ENCODE measurements around the gene MPO. TPM values are rescaled to one million over a fixed set of nuclear protein-coding genes. Genes with fewer than 3 reads are reported as not detected.

Gene MPO
- total RNA-seq, 1 experiment from 2014 or later: not detected

DNA sequence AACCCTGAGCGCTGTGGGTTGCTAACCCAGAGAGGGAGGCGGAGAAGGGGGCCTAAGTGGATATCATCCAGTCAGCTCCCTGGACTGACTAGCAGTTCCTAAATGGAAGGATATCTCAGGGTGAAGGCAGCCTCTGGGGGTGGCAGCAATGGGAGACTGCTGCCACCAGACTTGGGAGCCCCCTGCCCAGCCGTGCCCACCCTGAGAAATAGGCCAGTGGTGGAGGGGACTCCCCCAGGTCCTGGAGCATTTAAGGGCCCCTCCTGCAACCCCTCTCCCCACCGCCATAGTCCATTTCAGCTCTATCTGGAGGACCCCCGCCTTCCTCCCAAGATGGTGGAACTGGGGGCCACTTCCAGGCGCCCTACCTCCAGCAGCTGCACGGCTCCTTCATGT, 39.4 kb upstream of the MPO start:
- Histone ChIP-seq H3K4ac (ENCODE audit: low read depth, low read length) (no peak overlapping the region), H4K20me1 (ENCODE audit: control insufficient read depth, insufficient read depth, insufficient read length) (no peaks in the 10 kb centered on the region), H4K5ac (ENCODE audit: insufficient read length, low read depth, low read length) (no peak overlapping the region), H3K4me2 (ENCODE audit: insufficient read depth, insufficient read length, low read length) (no peak overlapping the region), H3K18ac (ENCODE audit: insufficient read length, low read depth, low read length) (no peak overlapping the region), H2BK5ac (ENCODE audit: insufficient read length, low read length) (no peak overlapping the region), H2AFZ (ENCODE audit: low read length) (no peak overlapping the region), H3K14ac (ENCODE audit: insufficient read depth, low read length) (no peak overlapping the region), H2BK120ac (ENCODE audit: low read depth, low read length, poor library complexity, severe bottlenecking) (no peak overlapping the region), H2BK12ac (ENCODE audit: insufficient read length, low read depth, low read length) (no peak overlapping the region), H3K79me2 (ENCODE audit: insufficient read depth, low read length) (no peaks in the 10 kb centered on the region), H2AK5ac (ENCODE audit: insufficient read length, low read length) (no peak overlapping the region), H3K23me2 (ENCODE audit: insufficient read length, low read depth, low read length, poor library complexity, severe bottlenecking) (peaks cover 15% of the 10 kb centered on the region), H3K4me1 (ENCODE audit: insufficient read depth, low read length) (no peaks in the 10 kb centered on the region; the same call in 1 of the 2 replicates), H4K8ac (replicated peaks; ENCODE audit: insufficient read length, low read depth, low read length) (no peak overlapping the region), H3K23ac (ENCODE audit: insufficient read length, low read depth, low read length) (no peak overlapping the region), H3K79me1 (ENCODE audit: insufficient read depth, low read depth, low read length, poor library complexity, severe bottlenecking) (no peaks in the 10 kb centered on the region), H2BK15ac (ENCODE audit: low read depth, low read length) (no peak overlapping the region), H3T11ph (ENCODE audit: low read length) (no peak overlapping the region), H3K9me3 (ENCODE audit: control insufficient read depth, low read depth, low read length) (no peaks in the 10 kb centered on the region), H3K56ac (ENCODE audit: insufficient read length, low read depth, low read length) (no peak overlapping the region), H4K91ac (ENCODE audit: insufficient read length, low read depth, low read length) (no peak overlapping the region), H2BK20ac (ENCODE audit: low read depth, low read length, poor library complexity, severe bottlenecking) (no peak overlapping the region), H3K27me3 (ENCODE audit: insufficient read depth, low read length) (no peaks in the 10 kb centered on the region; the same call in 1 of the 2 replicates), H3K27ac (ENCODE audit: insufficient read length, low read depth, low read length) (no peak overlapping the region), H3K9ac (ENCODE audit: extremely low read depth, insufficient read length, low read length) (no peak overlapping the region)
- no peak for DNase-seq
- peaks cover 40% of the 10 kb centered on the region for H3K27me3 Mint-ChIP-seq (ENCODE audit: low read depth)
- H3K36me3 Mint-ChIP-seq (ENCODE audit: insufficient read depth in 1 of 3, low read depth in 3 of 3): peaks cover 0 to 13% (median 2%) of the 10 kb centered on the region in 3 experiments; a peak in 5 of 7 replicates
- no peak overlapping the region; a peak in 1 of 7 replicates for H3K27ac Mint-ChIP-seq
- no peaks in the 10 kb centered on the region for H3K9me3 Mint-ChIP-seq
- no CpG with 5 or more reads among the region's 7 CpGs for WGBS (ENCODE audit: extremely low coverage, insufficient read length, low lambda C conversion rate)
- TF ChIP-seq, protein P1, sequence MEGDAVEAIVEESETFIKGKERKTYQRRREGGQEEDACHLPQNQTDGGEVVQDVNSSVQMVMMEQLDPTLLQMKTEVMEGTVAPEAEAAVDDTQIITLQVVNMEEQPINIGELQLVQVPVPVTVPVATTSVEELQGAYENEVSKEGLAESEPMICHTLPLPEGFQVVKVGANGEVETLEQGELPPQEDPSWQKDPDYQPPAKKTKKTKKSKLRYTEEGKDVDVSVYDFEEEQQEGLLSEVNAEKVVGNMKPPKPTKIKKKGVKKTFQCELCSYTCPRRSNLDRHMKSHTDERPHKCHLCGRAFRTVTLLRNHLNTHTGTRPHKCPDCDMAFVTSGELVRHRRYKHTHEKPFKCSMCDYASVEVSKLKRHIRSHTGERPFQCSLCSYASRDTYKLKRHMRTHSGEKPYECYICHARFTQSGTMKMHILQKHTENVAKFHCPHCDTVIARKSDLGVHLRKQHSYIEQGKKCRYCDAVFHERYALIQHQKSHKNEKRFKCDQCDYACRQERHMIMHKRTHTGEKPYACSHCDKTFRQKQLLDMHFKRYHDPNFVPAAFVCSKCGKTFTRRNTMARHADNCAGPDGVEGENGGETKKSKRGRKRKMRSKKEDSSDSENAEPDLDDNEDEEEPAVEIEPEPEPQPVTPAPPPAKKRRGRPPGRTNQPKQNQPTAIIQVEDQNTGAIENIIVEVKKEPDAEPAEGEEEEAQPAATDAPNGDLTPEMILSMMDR (conservative IDR thresholded peaks at IDR 0.05): no peak
- no peak overlapping the region for H3K4me3 Mint-ChIP-seq
- peaks cover 13 to 15% of the 10 kb centered on the region in 2 experiments for H3K4me1 Mint-ChIP-seq
